Loucy (cell line): ENCODE data around the gene FAM193B.

ENCODE experiments used
- EZH2phosphoT487 ChIP-seq: fragments of 200-600 bp; IDR thresholded peaks from 2 replicates; pipeline ENCODE4 v1.6.1; 2018; ENCODE audit warnings: antibody characterized with exemption, mild to moderate bottlenecking, moderate library complexity, borderline replicate concordance
- TF ChIP-seq, protein P1 (sequence below): fragments of 200-600 bp; sonication (generic); conservative IDR thresholded peaks from 2 replicates; pipeline ENCODE4 v1.5.1; 2014; ENCODE audit warnings: mild to moderate bottlenecking, antibody characterized with exemption, low read length

DNA sequence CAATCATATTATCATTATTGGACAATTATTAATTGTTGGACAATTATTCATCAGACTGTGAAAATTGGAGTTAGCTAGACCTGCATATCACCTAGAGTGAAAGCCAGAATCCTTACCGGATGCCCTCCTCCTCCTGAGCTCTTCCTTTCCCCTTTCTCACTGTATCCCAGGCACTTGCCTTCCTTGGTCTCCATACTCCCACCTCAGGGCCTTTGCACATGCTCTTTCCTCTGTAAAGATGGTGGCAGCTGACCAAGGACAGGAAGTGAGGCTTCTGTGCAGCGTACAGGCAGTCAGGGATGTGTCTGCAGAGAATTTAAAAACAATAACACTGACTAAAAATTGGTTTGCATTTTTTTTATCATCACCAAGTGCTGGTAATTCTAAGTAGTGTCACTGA is 15.5 kb upstream of the FAM193B start:
- TF ChIP-seq, protein P1, sequence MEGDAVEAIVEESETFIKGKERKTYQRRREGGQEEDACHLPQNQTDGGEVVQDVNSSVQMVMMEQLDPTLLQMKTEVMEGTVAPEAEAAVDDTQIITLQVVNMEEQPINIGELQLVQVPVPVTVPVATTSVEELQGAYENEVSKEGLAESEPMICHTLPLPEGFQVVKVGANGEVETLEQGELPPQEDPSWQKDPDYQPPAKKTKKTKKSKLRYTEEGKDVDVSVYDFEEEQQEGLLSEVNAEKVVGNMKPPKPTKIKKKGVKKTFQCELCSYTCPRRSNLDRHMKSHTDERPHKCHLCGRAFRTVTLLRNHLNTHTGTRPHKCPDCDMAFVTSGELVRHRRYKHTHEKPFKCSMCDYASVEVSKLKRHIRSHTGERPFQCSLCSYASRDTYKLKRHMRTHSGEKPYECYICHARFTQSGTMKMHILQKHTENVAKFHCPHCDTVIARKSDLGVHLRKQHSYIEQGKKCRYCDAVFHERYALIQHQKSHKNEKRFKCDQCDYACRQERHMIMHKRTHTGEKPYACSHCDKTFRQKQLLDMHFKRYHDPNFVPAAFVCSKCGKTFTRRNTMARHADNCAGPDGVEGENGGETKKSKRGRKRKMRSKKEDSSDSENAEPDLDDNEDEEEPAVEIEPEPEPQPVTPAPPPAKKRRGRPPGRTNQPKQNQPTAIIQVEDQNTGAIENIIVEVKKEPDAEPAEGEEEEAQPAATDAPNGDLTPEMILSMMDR = no peak
- TF ChIP-seq EZH2phosphoT487 = no peak
